Neural crest cell (in vitro differentiated cells): Measurements from ENCODE around the gene THAP12. TPM values are rescaled to one million over a fixed set of nuclear protein-coding genes. Genes with fewer than 3 reads are reported as not detected.
A peak's percentile ranks its signal among the peaks of the same experiment; 100 is the strongest.

Source experiments
- DNase-seq: peaks from one replicate; pipeline ENCODE4 v3.0.0; 2021; ENCODE audit warnings: low read depth, mixed read lengths, low spot score
- H3K27ac Mint-ChIP-seq: one replicate; pipeline ENCODE4 v1.8.0; 2021; ENCODE audit warnings: mild to moderate bottlenecking, mixed read lengths; ENCODE audit not compliant: unreplicated experiment
- H3K27me3 Mint-ChIP-seq: 2 replicates; pipeline ENCODE4 v1.8.0; 2021; ENCODE audit warnings: low read depth, mild to moderate bottlenecking, mixed read lengths
- H3K36me3 Mint-ChIP-seq: 2 replicates; pipeline ENCODE4 v1.8.0; 2021; ENCODE audit warnings: low read depth, mild to moderate bottlenecking, mixed read lengths
- H3K4me1 Mint-ChIP-seq: 2 replicates; pipeline ENCODE4 v1.8.0; 2021; ENCODE audit warnings: mixed read lengths
- H3K4me3 Mint-ChIP-seq: one replicate; pipeline ENCODE4 v1.8.0; 2021; ENCODE audit warnings: mild to moderate bottlenecking, mixed read lengths
- H3K9me3 Mint-ChIP-seq: 2 replicates; pipeline ENCODE4 v1.8.0; 2021; ENCODE audit warnings: mixed read lengths
- CTCF ChIP-seq: fragments of 200-600 bp; sonication (generic); conservative IDR thresholded peaks from 2 replicates; pipeline ENCODE4 v1.5.0; 2021; ENCODE audit warnings: antibody characterized with exemption, mild to moderate bottlenecking
- total RNA-seq: library from RNA; stranded (reverse); gene quantifications from 2 replicates; pipeline ENCODE4 v1.2.1, GENCODE V29; 2021

THAP12 gene
- total RNA-seq, 1 donor from 2014 or later: 55.2 TPM

DNA sequence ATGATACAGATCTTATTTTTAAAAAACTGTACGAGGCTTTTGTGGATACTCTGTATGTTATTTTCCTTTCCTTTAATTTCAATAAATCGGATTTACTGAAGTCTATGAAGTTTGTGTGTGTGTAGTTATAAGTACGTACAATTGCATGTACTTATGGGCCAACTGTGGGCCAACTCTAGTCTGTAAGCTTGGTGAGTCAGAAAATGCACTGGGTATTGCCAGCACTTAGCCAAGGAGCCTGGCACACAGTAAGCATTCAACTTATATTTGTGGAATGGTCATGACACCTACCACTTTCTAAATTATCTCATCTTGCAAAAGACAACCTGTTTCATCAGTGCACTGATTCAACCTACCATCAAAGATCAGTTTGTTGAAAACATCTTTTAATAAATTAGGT is 32.6 kb downstream of the THAP12 start:
- TF ChIP-seq CTCF: no peak
- Mint-ChIP-seq H3K9me3 (no peaks in the 10 kb centered on the region), H3K4me3 (no peak overlapping the region), H3K4me1 (no peaks in the 10 kb centered on the region), H3K27ac (peak overlapping the region; percentile 32), H3K36me3 (peaks cover 25% of the 10 kb centered on the region), H3K27me3 (no peaks in the 10 kb centered on the region)
- DNase-seq: no peak

GRCh38 chr11:76347466-76347865 is 33.5 kb downstream of the THAP12 start:
- Mint-ChIP-seq H3K9me3 (no peaks in the 10 kb centered on the region), H3K27ac (no peak overlapping the region), H3K27me3 (no peaks in the 10 kb centered on the region), H3K36me3 (peaks cover 17% of the 10 kb centered on the region), H3K4me1 (no peaks in the 10 kb centered on the region), H3K4me3 (no peak overlapping the region)
- TF ChIP-seq CTCF: no peak
- DNase-seq: no peak

DNA sequence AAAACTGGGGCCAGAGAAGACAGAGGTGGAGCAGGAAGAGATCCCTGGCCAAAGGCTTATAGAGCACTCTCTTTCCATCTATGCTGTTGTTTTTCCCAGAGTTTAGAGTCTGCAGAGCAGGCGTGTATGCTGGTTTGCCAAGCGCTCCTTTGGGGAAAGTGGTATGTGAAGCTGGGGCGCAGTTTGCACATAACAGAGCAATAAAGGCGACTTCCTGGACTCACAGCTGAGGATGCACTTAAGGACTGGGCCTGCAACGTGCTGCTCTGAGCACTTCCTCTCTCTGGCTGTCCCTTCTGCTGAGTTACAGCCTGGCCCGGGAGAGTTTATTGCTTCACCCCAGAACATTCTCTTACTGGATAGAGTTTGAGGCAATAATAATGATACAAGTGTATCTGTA is 41.7 kb downstream of the THAP12 start:
- Mint-ChIP-seq H3K4me1 (no peaks in the 10 kb centered on the region), H3K27me3 (no peaks in the 10 kb centered on the region), H3K9me3 (peaks cover 12% of the 10 kb centered on the region), H3K36me3 (peaks cover 14% of the 10 kb centered on the region), H3K27ac (no peak overlapping the region), H3K4me3 (no peak overlapping the region)
- TF ChIP-seq CTCF: no peak
- no peak for DNase-seq

DNA sequence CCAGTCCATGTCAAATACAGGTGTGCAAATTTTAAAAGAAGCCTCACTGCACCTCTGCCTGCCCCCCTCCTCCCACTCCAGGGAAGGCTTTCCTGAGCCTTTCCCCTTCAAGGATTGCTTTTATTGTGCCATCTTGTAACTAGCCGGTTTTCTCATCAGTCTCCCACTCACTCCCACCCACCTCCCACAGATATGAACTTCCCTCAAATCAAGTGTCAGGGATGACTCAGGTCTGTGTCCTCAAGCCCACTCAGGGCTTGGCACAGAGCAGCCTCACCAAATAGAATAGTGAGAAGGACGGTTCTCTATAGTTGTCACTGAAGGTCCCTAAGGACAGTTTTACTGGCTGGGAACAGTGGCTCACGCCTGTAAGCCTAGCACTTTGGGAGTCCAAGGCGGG is 43.0 kb downstream of the THAP12 start:
- Mint-ChIP-seq H3K9me3 (peaks cover 18% of the 10 kb centered on the region), H3K27me3 (no peaks in the 10 kb centered on the region), H3K4me1 (no peaks in the 10 kb centered on the region), H3K27ac (no peak overlapping the region), H3K4me3 (no peak overlapping the region), H3K36me3 (peaks cover 19% of the 10 kb centered on the region)
- TF ChIP-seq CTCF: no peak
- no peak for DNase-seq

DNA sequence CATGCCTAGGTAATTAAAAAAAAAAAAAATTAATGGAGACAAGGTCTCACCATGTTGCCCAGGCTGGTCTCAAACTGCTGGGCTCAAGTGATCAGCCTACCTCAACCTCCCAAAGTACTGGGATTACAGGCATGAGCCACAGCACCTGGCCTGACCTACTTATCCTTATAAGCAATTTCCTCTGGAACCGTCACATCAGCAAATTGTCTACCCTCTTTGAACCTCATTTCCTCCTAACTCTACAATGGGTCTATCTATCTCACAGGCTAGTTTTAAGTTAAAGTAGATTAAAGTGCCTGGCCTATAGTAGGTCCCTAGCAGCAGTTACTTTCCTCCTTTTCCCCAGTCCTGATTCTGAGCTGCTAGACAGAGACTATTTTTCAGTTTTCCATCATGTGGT is 43.5 kb downstream of the THAP12 start:
- H3K27me3 Mint-ChIP-seq: no peaks in the 10 kb centered on the region
- no peak for TF ChIP-seq CTCF
- peaks cover 19% of the 10 kb centered on the region for H3K36me3 Mint-ChIP-seq
- H3K27ac Mint-ChIP-seq: no peak overlapping the region
- H3K4me1 Mint-ChIP-seq: no peaks in the 10 kb centered on the region
- no peak overlapping the region for H3K4me3 Mint-ChIP-seq
- peaks cover 18% of the 10 kb centered on the region for H3K9me3 Mint-ChIP-seq
- no peak for DNase-seq

- Mint-ChIP-seq H3K4me1 (no peaks in the 10 kb centered on the region), H3K27me3 (no peaks in the 10 kb centered on the region), H3K4me3 (no peak overlapping the region), H3K9me3 (peaks cover 18% of the 10 kb centered on the region), H3K27ac (no peak overlapping the region), H3K36me3 (peaks cover 19% of the 10 kb centered on the region)
- no peak for TF ChIP-seq CTCF
- no peak for DNase-seq
Observed at GRCh38 chr11:76336597-76336996, 44.3 kb downstream of the THAP12 start.
